GM23248 (cell line): Measurements from ENCODE around the gene KCNQ1OT1.

Experiments used
- EZH2 ChIP-seq: fragments of 200-600 bp; sonication (generic); IDR thresholded peaks from 2 replicates; pipeline ENCODE4 v1.6.1; 2018; ENCODE audit warnings: antibody characterized with exemption, mild to moderate bottlenecking; ENCODE audit not compliant: insufficient read depth, poor library complexity, severe bottlenecking
- EZH2phosphoT487 ChIP-seq: fragments of 200-600 bp; sonication (generic); IDR thresholded peaks from 2 replicates; pipeline ENCODE4 v1.6.1; 2018; ENCODE audit warnings: antibody characterized with exemption, moderate library complexity, mild to moderate bottlenecking, low read depth; ENCODE audit not compliant: insufficient read depth

DNA sequence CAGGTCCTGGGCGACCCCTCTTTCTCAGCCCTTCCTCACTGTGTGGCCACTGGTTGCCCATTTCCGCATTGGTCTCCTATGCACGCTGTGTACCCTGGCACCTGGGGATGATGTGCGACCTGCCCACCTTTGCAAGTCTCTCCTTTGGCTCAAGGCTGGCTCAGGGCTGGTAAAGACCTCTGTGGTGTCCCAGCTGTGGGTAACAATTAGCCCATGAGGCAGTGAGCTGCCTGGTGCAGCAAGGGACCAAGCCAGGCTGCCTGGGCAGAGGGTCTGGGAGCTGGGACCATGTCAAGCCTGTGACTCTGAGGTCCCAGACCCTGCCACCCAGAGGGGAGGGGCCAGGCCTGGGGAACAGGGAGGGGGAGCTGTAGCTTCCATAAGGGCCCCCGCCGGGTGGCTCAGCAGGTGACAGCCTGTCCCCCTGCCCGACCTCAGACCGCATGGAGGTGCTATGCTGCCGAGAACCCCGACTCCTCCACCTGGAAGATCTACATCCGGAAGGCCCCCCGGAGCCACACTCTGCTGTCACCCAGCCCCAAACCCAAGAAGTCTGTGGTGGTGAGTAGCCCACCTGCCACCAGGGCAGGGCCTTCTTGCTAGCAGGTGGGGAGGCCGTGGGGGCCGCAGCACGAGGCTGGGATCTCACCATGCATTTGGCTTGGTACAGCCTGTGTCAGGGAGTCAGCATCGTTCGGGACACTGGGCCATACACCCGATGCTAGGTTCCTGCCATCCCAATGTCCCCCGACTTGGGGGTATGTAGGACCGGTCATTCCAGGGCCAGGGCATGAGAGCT is 112.5 kb downstream of the KCNQ1OT1 start:
- TF ChIP-seq EZH2phosphoT487 (no peak), EZH2 (no peak)
